ENCODE results near the gene SMG9. TPM values are rescaled to one million over a fixed set of nuclear protein-coding genes. Genes with fewer than 3 reads are reported as not detected.

SMG9 gene
- total and polyA plus RNA-seq, 8 donors: 6.6 to 23.0 (median 13.1) TPM

- TF ChIP-seq CTCF (IDR thresholded peaks at IDR 0.05): no peak
- FAIRE-seq (no peak), DNase-seq (no peak), ATAC-seq (no peak)
- H3K27ac ChIP-seq: no peak overlapping the region
- intact Hi-C loops (cut with DNase I): no loop called here
- no peaks in the 10 kb centered on the region for H3K27me3 ChIP-seq
- H3K4me1 ChIP-seq: peaks cover 0 to 7% (median 0%) of the 10 kb centered on the region in 3 donors
- H3K4me3 ChIP-seq: peak overlapping the region in 1 of 4 donors; percentile 38
- H3K9me3 ChIP-seq: no peaks in the 10 kb centered on the region
- WGBS, 2 donors: 58 to 61% methylated on average over 5 of the region's 5 CpGs
- no peaks in the 10 kb centered on the region for H3K36me3 ChIP-seq
Measured at GRCh38 chr19:43773725-43774102, 19.0 kb upstream of the SMG9 start.

- ATAC-seq (no peak), DNase-seq (no peak), FAIRE-seq (no peak)
- 77 to 85% methylated on average over 14 of the region's 14 CpGs for WGBS, 2 donors
- intact Hi-C loops (cut with DNase I): no loop called here
- Histone ChIP-seq H3K36me3 (no peaks in the 10 kb centered on the region), H3K9me3 (no peaks in the 10 kb centered on the region), H3K27ac (no peak overlapping the region), H3K4me3 (no peak overlapping the region), H3K4me1 (peaks cover 0 to 2% (median 0%) of the 10 kb centered on the region in 3 donors), H3K27me3 (no peaks in the 10 kb centered on the region)
- no peak for TF ChIP-seq CTCF (IDR thresholded peaks at IDR 0.05)
Measured at GRCh38 chr19:43769256-43769655, 14.5 kb upstream of the SMG9 start.

GRCh38 chr19:43768273-43769050 lies 13.7 kb upstream of the SMG9 start:
- no peak for TF ChIP-seq CTCF (IDR thresholded peaks at IDR 0.05)
- Histone ChIP-seq H3K9me3 (no peaks in the 10 kb centered on the region), H3K36me3 (no peaks in the 10 kb centered on the region), H3K27me3 (no peaks in the 10 kb centered on the region), H3K27ac (no peak overlapping the region), H3K4me3 (no peak overlapping the region), H3K4me1 (no peaks in the 10 kb centered on the region)
- WGBS, 2 donors: 62% methylated on average over 15 of the region's 15 CpGs
- DNase-seq (no peak), ATAC-seq (peak in 2 of 4 donors; percentile 10 to 24), FAIRE-seq (no peak)
- intact Hi-C loops (cut with DNase I): no loop called here

- Histone ChIP-seq H3K9me3 (no peaks in the 10 kb centered on the region), H3K4me3 (no peak overlapping the region), H3K27me3 (no peaks in the 10 kb centered on the region), H3K27ac (no peak overlapping the region), H3K36me3 (no peaks in the 10 kb centered on the region), H3K4me1 (no peaks in the 10 kb centered on the region)
- no peak for DNase-seq
- ATAC-seq: no peak
- TF ChIP-seq CTCF (IDR thresholded peaks at IDR 0.05): no peak
- 36 to 71% methylated on average over 1 of the region's 1 CpG for WGBS, 2 donors
- intact Hi-C loops (cut with DNase I): no loop called here
- no peak for FAIRE-seq
Measured at GRCh38 chr19:43767818-43768217, 13.1 kb upstream of the SMG9 start.

GRCh38 chr19:43767316-43767715 lies 12.6 kb upstream of the SMG9 start:
- 73 to 77% methylated on average over 7 of the region's 7 CpGs for WGBS, 2 donors
- ATAC-seq (no peak), DNase-seq (no peak), FAIRE-seq (no peak)
- H3K4me1 ChIP-seq: no peaks in the 10 kb centered on the region
- H3K4me3 ChIP-seq: no peak overlapping the region
- no peaks in the 10 kb centered on the region for H3K36me3 ChIP-seq
- no peaks in the 10 kb centered on the region for H3K27me3 ChIP-seq
- intact Hi-C loops (cut with DNase I): no loop called here
- TF ChIP-seq CTCF (IDR thresholded peaks at IDR 0.05): no peak
- no peak overlapping the region for H3K27ac ChIP-seq
- H3K9me3 ChIP-seq: no peaks in the 10 kb centered on the region

Measured in pancreas (tissue), 10 donors.